GM19395 (cell line): Measurements from ENCODE around the gene DDX31.
"Not testable (repeated sequence)": the region's sequence is repeated elsewhere in the genome, so short reads cannot be mapped to it uniquely, and the experiment has no call there.

Source experiments
- ATAC-seq: cut with Tn5 transposase; IDR thresholded peaks from one replicate; pipeline ENCODE4 v1.9.1; 2021; ENCODE audit warnings: mild to moderate bottlenecking, moderate library complexity; ENCODE audit not compliant: unreplicated experiment

The DDX31 gene

DNA sequence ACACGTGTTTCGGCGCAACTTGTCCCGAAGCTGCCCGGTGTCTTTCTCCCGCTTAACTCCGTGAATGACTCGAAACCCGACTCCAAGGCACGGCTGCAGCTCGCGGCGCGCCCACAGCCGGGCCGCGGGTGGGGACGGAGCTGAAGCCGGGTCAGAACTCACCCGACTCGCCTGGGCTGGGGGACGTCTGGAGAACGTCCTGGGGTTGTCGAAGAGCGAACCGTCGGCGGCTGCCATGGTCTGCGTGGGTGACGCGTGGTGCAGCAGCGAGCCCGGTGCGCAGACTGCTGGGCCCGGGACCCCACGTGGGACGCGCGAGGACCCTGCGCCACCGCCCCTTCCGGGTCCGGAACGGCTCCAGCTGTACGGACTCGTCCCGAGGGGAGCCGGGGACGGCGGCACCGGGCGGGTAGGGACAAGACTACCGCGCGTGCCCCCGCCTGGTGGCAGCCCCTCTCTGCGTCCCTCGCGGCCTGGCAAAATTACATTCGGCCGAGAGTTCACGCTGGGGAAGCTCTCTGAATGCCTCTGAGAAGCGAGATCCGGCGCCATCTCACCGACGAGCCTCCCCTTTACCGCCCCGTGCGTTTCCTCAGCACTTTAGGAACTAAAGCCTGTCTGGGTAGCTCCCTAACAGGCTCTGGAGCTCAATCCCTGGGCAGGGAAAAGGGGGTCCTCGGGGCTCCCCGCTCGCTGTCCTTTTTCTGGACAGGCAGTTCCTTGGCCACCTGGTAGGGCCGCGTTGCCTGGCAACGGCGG, at the start of gene DDX31:
Gene DDX31, minus strand, starts transcription at position 286 of the 759 bp plus-strand sequence. Its CDS starts 49 bp downstream, at position 237.
- peak; percentile 71 for ATAC-seq

DNA sequence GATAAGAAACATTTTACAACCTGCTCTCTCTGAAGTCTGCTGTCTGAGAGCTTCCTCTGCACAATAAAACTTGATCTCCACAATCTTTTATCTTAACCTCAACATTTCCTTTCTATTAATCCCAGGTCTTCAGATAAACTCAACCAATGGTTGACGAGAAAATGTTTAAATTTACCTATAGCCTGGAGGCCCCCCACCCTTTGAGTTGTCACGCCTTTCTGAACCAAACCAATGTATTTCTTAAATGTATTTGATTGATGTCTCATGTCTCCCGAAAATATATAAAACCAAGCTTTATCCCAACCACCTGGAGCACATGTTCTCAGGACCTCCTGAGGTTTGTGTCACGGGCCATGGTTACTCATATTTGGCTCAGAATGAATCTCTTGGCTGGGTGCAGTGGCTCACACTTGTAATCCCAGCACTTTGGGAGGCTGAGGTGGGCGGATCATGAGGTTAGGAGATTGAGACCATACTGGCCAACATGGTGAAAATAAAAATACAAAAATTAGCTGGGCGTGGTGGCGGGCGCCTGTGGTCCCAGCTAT, 48.7 kb upstream of the DDX31 start:
- not testable (repeated sequence) for ATAC-seq

DNA sequence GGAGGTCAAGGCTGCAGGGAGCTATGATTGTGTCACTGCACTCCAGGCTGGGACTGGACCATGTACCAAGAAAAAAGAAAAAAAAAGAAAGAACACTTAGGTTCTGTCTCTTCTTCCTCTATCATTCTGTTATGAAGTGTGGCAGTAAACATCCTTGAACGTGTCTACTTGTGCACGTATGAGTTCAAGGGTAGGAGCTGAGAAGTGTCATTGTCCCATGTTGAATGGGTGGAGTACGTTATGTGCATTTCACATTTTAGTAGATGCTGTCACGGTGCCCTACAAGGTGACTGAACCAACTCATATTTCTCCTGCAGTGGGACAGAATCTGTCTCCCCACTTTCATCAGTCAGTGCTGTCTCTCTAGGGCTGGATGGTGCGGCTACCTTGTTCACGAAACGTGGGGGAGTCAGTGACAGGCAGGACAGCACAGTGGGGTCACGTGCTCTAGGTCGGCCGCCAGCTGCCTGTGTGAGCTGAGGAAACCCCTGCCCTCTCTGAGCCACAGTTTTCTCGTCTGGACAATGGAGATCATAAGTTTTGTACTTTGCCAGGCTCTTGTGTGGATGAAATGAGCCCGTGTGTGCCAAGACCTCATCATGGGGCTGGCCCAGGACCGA, 47.7 kb upstream of the DDX31 start:
- ATAC-seq: no peak

DNA sequence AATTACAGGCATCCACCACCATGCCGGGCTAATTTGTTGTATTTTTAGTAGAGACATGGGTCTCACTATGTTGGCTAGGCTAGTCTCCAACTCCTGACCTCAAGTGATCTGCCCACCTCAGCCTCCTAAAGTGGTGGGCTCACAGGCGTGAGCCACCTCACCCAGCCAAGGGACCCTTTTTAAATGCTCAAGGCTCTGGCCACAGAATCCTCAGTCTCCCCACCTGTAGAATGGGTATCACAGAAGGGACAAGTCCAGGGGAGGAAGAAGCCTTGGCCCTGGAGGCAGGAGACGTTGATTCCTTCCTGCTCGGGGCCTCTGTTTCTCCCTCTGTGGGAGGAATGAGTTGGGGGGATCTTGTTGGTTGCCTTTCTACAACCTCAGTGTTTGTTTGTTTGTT, 46.2 kb upstream of the DDX31 start:
- no peak for ATAC-seq

DNA sequence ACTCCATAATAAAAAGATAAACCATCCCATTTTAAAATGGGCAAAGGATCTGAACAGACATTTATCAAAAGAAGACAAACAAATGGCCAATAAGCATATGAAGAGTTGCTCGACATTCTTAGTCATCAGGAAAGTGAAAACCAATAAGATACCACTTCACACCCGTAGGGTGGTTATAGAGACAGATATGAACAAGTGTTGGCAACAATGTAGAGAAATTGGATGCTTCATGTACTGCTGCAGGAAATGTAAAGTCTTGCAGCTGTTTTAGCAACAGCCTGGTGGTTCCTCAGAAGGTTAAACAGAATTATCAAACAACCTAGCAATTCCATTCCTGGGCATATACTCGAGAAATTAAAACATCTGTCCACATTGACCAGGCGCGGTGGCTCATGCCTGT, 43.0 kb upstream of the DDX31 start:
- no peak for ATAC-seq

DNA sequence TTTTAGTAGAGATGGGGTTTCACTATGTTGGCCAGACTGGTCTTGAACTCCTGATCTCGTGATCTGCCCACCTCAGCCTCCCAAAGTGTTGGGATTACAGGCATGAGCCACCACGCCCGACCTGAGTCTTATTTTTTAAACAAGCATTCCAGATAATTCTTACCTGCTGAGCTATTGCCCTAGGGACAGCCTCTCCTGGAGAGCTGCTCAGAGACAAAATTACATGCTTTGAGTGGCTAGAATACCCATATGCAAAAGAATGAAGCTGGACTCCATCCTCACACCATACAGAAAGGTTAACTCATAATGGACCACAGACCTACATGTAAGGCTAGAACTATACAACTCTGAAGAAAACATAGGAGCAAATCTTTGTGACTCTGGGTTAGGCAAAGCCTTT, 42.1 kb upstream of the DDX31 start:
- no peak for ATAC-seq

DNA sequence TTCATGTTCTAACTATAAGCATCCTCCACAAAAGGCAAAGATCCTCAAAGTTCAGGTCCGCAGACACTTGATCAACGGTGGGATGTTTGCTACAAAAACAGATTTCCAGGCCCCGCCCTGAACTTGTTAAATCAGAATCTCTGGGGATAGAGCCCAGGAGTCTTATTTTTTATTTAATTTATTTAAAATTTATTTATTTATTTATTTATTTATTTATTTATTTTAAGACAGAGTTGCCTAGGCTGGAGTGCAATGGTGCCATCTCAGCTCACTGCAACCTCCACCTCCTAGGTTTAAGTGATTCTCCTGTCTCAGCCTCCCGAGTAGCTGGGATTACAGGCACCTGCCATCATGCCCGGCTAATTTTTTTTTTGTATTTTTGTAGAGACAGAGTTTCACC, 41.4 kb upstream of the DDX31 start:
- ATAC-seq: not testable (repeated sequence)

DNA sequence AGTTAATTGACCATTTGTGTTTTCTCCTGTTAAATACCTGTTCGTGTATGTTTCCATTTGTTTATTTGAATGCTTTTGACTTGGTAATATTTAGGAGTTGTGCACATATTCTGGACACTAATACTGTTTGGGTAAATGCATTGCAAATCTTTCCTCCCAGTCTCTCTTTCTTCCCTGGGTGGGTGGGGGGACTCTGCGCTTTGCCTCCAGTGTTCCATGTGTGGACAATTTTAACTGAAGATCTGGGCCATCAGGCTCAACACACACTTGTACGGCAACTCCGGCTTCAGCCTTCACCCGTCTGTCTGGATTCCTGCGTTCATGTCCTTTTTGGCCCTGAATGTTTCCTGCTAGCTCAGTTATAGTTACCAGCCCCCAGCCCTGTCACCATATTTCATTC, 40.5 kb upstream of the DDX31 start:
- no peak for ATAC-seq

DNA sequence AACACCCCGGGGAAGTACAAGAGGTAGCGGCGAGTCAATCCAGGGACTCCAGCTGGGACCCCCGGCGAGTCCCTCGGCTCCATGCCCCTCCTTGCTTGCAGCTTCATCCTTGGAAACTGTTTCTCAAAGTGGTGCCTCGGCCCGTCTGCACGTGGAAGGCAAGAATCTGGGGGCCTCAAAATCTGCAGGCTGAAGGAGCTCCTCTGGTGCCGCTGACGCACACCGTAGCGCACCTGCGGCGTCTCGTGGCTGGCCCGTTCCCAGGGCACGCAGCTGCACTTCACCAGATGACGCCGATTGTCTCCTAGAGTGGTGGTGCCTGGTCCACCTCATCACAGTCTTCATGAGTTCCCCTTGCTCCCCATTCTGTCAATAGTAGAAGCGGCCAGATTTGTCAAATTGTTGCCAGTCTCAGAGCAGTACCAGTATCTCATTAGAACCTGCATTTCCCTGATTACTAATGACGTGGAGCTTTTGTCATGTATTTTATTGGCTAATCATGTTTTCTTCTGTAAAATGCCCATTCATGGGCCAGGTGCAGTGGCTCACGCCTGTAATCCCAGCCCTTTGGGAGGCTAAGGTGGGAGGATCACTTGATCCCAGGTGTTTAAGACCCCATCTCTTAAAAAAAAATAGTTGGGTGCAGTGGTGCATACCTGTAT, 39.1 kb upstream of the DDX31 start:
- ATAC-seq: no peak

DNA sequence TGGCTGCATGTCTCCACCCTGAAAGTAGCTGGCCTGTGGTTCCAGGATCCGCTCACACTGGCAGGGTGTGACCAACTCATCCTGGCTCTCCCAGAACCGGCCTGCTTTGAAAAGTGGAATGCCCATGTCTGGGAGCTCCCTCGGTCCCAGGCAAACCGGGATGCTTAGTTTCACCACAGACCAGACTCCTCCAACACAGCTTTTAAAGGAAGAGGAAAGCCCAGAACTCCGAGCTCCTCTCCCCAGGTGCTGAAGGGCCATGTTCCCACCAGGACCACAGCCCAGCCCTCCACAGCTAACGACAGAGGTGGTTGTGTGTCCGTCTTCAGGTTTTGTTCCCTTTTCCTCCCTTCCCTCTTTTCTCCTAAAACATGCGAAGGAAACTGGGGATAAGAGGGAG, 38.5 kb upstream of the DDX31 start:
- ATAC-seq: no peak

DNA sequence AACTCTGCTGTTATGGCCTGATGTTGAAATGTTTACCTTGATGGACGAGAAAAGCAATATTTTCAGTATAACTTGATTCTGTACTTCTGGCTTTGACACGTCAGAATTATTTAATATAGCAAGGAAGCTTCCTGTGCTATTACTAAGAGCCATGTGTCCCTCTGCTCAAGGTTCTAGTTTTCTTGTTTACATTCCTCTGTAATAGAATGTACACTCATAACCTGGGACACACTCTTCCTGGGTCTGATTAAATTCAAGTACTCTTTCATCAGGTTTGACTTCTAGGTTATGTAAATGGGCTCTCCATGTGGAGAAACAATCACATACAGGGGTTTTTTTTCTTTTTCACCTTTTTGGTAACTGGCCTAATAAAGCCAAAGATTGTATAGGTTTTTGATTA, 33.6 kb upstream of the DDX31 start:
- ATAC-seq: no peak

DNA sequence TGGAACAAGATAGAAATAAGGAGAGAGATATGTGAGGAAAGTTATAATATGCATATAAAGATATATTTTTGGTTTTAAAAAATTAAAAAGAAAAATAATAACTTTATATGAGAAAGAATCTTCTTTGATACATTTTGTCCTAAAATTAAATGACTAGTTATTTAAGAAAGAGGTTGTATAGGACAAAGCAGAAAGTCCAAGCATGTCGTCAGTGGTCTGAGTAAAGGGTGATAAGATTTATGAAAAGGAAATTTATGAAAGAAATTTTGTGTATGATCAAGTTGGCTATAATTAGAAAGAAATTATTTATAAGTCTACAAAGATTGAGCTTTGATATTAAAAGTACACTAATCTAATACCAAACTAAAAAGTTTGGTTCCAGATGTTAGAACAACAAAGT, 32.5 kb upstream of the DDX31 start:
- no peak for ATAC-seq

DNA sequence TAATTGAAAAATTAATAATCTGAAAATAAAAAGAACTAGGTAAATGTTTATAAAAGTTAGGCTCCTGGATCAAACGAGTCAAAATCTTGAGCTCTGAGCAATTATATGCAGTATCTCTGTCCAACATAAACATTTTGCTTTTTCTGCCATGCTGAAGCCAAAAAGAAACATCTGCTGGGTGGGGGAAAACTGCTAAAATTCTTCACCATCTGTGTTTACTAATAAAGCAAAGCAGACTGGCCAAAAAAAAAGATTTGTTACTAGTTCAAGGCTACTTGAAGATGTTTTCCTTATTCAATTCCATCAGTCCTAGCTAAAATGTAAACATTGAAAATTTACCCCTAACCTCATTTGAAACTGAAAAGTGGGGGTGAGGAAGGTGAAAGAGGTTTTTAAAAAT, 30.2 kb upstream of the DDX31 start:
- ATAC-seq: no peak

DNA sequence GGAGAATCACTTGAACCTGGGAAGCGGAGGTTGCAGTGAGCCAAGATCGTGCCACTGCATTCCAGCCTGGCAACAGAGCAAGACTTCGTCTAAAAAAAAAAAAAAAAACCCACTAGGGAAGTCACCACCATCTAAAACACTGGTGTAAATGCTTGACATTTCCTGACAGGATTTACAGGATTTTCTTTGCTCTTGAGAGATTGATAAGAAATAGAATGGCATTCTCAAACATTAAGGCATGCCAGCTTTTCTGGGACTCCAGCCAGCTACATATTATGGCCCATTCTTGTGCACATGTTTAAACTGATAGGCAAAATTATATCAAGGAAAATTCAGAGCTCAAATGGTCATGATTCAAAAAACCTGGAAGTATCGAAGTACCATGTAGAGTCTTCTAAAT, 29.2 kb upstream of the DDX31 start:
- no peak for ATAC-seq

DNA sequence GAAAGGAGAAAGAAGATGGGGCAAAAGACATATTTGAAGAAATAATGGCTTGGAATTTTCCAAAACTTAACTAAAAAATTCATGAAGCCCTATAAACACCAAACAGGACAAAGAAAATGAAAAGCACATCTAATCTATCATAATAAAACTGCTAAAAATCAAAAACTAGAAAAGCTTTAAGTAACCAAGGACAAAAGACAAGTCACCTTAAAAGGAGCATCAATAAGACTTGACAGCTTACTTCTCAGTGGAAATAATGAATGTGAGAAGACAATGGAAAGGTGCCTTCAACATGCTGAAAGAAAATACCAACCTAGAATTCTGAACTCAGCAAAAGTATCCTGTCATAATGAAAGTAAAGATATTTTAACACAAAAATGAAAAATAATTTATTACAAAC, 27.4 kb upstream of the DDX31 start:
- ATAC-seq: no peak

DNA sequence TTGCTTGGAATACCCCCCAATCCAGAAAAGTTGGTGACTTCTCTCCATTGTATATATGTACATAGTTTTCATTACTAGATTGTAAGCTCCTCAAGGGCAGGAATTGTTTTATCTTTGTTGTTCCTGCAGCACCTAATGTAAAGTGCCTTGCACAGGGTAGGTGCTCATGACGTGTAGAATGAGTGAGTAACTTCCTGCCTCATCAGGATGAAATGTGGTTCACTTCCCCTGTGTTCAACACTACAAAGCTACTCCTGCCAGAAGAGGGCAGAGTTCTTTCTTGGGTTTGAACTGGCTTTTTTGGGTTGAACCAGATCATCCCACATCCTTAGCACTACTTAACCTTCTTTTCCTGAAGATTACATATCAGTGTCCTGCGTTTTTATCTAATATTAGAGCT, 24.4 kb upstream of the DDX31 start:
- ATAC-seq: no peak

DNA sequence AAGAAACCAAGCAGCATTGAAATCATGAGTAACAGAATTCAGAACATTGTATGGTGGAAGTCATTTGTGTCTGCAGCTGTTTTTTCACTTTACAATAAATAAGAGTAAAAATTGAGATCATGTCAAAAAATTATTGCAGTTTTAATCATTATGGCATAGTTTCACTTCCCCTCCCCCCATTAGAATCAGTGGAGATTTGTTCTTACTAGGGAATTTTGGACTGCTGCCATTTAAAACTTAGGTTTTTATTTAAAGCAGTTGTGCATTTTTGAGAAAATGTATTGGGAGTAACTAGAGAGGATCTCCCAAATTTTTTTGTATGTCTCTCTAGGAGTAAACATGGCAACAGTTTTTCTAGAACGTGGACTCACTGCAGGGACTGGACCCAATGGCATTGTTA, 20.9 kb upstream of the DDX31 start:
- no peak for ATAC-seq

DNA sequence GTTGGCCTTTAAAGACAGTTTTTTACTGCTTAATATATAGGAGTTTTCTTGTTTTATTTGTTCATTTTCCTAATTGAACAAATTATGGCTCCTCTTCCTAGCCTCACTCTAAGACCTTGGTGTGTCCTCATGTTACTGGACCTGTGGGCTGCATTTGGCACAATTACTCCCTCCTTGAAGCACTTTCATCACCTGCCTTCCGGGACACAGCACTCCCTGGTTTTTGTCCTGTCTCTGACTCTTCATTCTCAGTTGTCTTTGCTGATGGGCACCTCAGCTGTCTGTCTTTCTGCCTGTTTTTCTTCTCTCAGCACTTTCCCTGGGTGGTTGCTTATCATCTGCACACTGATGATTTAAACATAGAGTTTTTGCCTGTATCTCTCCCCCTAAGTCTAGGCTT, 14.1 kb upstream of the DDX31 start:
- ATAC-seq: no peak

DNA sequence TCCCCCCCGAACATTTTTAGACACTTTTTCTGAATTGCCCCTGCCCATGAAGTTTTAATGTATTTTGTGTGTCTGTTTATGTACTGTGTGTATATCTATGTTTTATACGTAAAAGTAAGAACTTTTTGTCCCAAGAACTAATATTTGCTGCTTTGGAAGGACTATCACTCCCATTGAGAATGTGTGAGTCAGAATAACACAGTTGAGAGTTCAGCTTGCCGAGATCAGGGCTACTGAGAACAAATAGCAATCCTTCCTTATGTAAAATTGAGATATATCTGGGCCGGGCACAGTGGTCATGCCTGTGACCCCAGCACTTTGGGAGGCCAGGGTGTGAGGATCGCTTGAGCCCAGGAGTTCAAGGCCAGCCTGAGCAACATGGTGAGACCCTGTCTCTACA, 11.8 kb upstream of the DDX31 start:
- ATAC-seq: no peak

DNA sequence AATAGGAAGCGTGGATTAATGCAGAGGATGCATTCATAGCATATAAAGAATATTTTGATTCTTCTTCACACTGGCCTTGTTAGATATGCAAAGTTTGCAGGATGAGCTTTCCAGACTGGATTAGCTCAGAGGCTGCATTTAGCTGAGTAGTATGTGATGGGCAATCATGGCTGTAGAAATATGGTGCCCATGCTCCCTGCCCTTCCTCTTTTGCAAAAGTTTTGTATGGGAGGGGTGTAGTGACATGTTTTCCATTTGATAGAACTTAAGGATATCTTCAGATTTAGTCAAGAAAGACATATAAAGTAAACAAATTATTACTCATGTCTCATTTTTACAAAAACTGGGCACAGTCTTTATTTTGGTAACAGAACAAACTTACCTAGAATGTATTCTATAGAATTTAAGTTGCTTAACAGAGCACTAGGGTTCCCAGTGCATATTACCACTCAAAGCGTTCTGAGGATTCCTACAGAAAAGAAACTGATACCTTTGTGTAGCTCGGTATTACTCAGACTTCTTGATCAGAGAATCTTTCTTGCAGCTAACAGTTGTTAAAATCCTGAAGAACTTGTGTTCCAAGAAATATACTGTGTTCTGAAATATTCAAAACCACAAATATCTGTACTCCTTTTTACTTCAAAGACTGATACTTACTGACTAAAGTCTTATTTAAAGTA, 10.3 kb upstream of the DDX31 start:
- ATAC-seq: no peak

DNA sequence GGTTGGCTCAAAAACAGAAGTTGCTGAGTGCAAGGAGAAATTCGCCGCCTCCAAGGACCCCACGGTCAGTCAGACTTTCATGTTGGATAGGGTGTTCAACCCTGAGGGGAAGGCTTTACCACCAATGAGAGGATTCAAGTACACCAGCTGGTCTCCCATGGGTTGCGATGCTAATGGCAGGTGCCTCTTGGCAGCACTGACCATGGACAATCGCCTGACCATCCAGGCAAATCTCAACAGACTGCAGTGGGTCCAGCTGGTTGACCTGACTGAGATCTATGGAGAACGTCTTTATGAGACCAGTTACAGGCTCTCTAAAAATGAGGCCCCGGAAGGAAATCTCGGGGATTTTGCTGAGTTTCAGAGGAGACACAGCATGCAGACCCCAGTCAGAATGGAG, 8.2 kb upstream of the DDX31 start:
- no peak for ATAC-seq
